Activated CD4-positive, alpha-beta T cell treated with anti-CD3 and anti-CD28 coated beads, Interleukin-2, Interleukin-6, amounts not matched to agents 100 ng/mL and 50 ng/mL, durations not matched to agents 16 hours and 8 hours (primary cell): ENCODE results near the gene SNUPN.
A peak's percentile ranks its signal among the peaks of the same experiment; 100 is the strongest.

Experiments
- DNase-seq: peaks from one replicate; pipeline ENCODE4 v3.0.0-alpha.2; 2020

SNUPN gene

DNA sequence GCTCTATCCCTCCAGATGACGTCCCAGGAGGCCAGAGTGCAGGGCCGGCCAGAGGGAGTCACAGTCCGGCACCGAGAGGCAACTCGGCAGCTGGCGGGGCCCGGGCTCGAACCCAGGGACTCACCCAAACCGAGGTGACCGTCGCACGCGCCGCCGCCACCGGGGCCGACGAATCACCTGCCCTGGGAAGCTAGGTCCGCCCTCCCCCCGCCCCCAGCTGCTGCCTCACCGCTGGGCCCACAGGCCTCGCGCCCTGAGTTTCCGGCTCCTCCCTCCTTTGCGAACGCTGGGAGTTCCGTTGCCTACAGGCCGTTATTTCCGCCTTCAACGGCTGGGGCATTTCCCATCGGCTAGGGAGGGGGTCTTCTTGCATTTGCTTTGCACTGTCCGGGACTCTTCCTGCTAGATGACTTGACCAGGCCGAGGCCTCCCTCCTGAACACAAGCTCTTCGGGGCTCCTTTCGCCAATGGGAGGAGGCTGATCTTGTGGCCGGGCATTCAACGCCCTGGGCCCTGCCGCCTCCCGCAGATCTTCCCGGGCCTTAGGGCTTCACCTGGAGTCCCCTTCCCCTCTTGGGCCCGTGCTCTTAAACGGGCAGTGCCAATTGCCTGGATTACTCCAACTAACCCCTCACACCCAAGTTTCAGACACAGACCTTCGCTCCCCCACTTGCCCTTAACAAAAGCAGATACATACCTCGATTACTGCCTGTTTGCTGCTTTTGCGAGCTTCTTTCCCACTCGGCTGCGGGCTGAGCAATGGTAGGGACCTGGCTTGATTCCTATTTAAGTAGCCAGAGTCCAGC is at the start of gene SNUPN:
TSS of gene SNUPN (minus strand) at position 184 of the 806 bp plus-strand sequence. CDS start 4,674 bp downstream, outside the sequence.
- DNase-seq, result peak; percentile 97

GRCh38 chr15:75674366-75674765 is 48.8 kb upstream of the SNUPN start:
- DNase-seq, result no peak

GRCh38 chr15:75673426-75674235 is 48.1 kb upstream of the SNUPN start:
- DNase-seq, result no peak

GRCh38 chr15:75672646-75673425 is 47.3 kb upstream of the SNUPN start:
- no peak for DNase-seq

- DNase-seq, result no peak
These were observed 46.4 kb upstream of the SNUPN start for GRCh38 chr15:75671730-75672602.

GRCh38 chr15:75669879-75670212 is 44.3 kb upstream of the SNUPN start:
- no peak for DNase-seq

- DNase-seq, result peak; percentile 21
These were observed 43.8 kb upstream of the SNUPN start for GRCh38 chr15:75669191-75669878.

- no peak for DNase-seq
These were observed 41.4 kb upstream of the SNUPN start for GRCh38 chr15:75666823-75667501.

DNA sequence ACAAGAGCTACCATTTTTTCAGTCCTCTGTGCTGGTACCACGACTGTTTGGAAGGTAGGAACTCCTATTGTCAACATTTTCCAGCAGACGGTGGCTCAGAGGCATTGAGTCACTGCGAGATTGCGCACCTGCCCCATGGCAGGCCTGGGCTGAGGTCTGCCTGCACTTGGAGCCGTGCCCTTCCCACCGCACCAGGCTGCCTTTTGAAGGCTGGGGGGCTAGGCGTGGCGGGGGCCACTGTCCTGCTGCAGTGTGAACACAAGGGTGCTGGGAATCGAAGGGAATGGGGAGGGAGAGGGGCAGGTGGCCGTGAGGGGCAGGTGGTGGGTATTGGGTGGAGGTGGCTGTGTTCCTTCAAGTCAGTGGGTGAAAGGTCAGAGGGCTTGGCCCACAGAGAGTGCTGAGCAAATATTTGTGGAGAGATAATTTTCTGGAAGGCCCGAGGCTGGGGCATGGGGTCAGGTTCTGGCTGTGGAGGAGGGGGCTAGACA is 38.5 kb upstream of the SNUPN start:
- DNase-seq, result no peak

DNA sequence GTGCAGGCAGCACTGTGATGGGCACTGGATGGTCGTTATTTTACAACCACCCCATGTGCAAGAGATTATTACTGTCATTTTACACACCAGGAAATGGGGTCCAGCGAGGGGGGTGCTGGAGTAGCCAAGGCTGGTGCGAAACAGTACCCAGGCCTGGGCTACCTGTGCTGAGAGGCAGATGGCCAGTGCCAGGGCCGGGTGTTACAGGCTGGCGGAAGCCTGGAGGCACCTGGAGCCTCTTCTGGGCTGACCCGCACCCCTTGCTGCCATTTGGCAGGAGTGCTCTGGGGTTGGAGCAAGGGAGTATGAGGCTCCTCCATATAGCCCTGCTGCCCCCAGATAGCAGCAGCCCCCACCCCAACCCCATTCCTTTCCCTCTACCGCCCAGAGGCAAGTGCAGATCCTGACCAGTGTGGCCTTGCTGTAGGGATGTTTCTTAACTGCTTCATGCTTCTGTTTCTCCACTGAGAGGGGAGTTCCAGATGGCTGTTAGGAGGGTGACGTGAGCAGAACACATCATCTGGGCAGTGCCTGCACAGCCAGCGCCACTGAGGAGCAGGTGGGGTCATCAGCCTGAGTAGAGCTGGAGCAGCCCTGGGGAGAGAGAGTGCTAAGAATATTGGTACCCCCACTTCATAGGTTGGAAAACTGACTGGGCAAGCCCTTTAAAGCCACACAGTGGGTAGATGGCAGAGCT is 37.4 kb upstream of the SNUPN start:
- DNase-seq, result no peak

- no peak for DNase-seq
These were observed 36.2 kb upstream of the SNUPN start for GRCh38 chr15:75661756-75662140.

- DNase-seq, result no peak
These were observed 35.7 kb upstream of the SNUPN start for GRCh38 chr15:75661100-75661755.

GRCh38 chr15:75659928-75660645 is 34.6 kb upstream of the SNUPN start:
- no peak for DNase-seq

- DNase-seq, result no peak
These were observed 33.7 kb upstream of the SNUPN start for GRCh38 chr15:75659141-75659771.

DNA sequence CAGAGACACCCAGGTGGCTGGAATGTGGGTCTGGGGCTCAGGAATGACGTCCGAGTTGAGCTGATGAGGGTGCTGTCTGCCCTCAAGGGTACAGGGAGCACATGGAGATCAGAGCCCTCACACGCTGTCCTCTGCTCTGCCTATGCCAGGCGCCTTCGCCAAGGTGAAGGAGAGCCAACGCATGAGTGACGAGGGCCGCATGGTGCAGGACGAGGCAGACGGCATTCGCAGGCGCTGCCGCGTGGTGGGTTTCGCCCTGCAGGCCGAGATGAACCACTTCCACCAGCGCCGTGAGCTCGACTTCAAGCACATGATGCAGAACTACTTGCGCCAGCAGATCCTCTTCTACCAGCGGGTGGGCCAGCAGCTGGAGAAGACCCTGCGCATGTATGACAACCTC is 31.3 kb upstream of the SNUPN start:
- DNase-seq, result no peak

- DNase-seq, result no peak
These were observed 30.8 kb upstream of the SNUPN start for GRCh38 chr15:75656331-75656730.

GRCh38 chr15:75655931-75656330 is 30.4 kb upstream of the SNUPN start:
- DNase-seq, result no peak

GRCh38 chr15:75654201-75654907 is 28.8 kb upstream of the SNUPN start:
- no peak for DNase-seq
